ENCODE data around the gene NINJ1. TPM values are rescaled to one million over a fixed set of nuclear protein-coding genes. Genes with fewer than 3 reads are reported as not detected.
A peak's percentile ranks its signal among the peaks of the same experiment; 100 is the strongest.

NINJ1 gene
- total RNA-seq, 1 experiment from 2014 or later = 30.5 TPM

GRCh38 chr9:93138171-93138764, 4.2 kb upstream of the NINJ1 start:
- Histone ChIP-seq H3K9ac (ENCODE audit: low read length) (no peak overlapping the region), H3K4me1 (ENCODE audit: insufficient read depth, low read length) (peaks cover 8% of the 10 kb centered on the region), H3K4me3 (ENCODE audit: low read length) (no peak overlapping the region), H3K27ac (ENCODE audit: low read length) (no peak overlapping the region), H2AFZ (ENCODE audit: low read length) (no peak overlapping the region), H3K36me3 (ENCODE audit: low read depth, low read length) (no peaks in the 10 kb centered on the region), H3K4me2 (ENCODE audit: low read length) (no peak overlapping the region), H3F3A (ENCODE audit: low read length, unreplicated experiment) (no peaks in the 10 kb centered on the region), H3K79me2 (ENCODE audit: low read length) (peaks cover 5% of the 10 kb centered on the region), H4K20me1 (ENCODE audit: low read length) (no peaks in the 10 kb centered on the region), H3K27me3 (ENCODE audit: low read length) (no peaks in the 10 kb centered on the region), H3K9me3 (ENCODE audit: low read length) (no peaks in the 10 kb centered on the region), H3K9me2 (replicated peaks; ENCODE audit: low read length) (no peaks in the 10 kb centered on the region)
- intact Hi-C loops (cut with micrococcal nuclease) = no loop called here
- ChIA-PET CTCF (no interaction called here), POLR2A (ENCODE audit: unreplicated experiment) (no interaction called here)
- ATAC-seq (no peak), DNase-seq (no peak)
- no TSS peak for BruUV-seq (replicated peaks)
- no peak for TF ChIP-seq EZH2phosphoT487 (IDR thresholded peaks at IDR 0.05; ENCODE audit: borderline replicate concordance, low read length)
- TF ChIP-seq EZH2 (IDR thresholded peaks at IDR 0.05; ENCODE audit: low read length, unreplicated experiment) = no peak
- TF ChIP-seq CTCF (conservative IDR thresholded peaks at IDR 0.05; ENCODE audit: low read depth, low read length) = no peak

DNA sequence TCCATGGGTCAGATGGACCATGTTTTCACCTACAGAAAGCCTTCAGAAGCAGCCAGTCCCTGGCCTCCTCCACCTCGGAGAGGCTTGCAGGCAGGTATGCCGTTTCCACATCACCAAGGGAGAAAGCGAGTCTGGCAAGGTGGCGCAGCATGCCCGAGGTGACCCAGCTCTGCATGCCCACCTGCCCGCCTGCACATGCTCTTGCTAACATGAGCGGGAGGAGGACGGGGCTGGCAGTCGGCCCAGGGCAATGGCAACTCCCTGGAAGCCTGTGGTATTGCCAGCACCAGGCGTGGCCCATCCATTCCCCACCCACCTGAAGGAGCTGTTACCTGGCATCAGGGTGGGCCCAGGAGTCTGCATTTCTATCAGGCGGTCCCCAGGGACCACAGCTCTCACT, 3.3 kb upstream of the NINJ1 start:
- H3K4me1 ChIP-seq (ENCODE audit: insufficient read depth, low read length) = peaks cover 17% of the 10 kb centered on the region
- DNase-seq (no peak), ATAC-seq (no peak)
- H4K20me1 ChIP-seq (ENCODE audit: low read length) = no peaks in the 10 kb centered on the region
- BruUV-seq (replicated peaks) = no TSS peak
- no peaks in the 10 kb centered on the region for H3K9me2 ChIP-seq (replicated peaks; ENCODE audit: low read length)
- no peak overlapping the region for H3K9ac ChIP-seq (ENCODE audit: low read length)
- no peak overlapping the region for H3K4me2 ChIP-seq (ENCODE audit: low read length)
- H3K4me3 ChIP-seq (ENCODE audit: low read length) = no peak overlapping the region
- ChIA-PET POLR2A (ENCODE audit: unreplicated experiment) (no interaction called here), CTCF (no interaction called here)
- no peak overlapping the region for H3K27ac ChIP-seq (ENCODE audit: low read length)
- H3F3A ChIP-seq (ENCODE audit: low read length, unreplicated experiment) = no peaks in the 10 kb centered on the region
- intact Hi-C loops (cut with micrococcal nuclease) = no loop called here
- no peak overlapping the region for H2AFZ ChIP-seq (ENCODE audit: low read length)
- no peaks in the 10 kb centered on the region for H3K27me3 ChIP-seq (ENCODE audit: low read length)
- TF ChIP-seq EZH2phosphoT487 (IDR thresholded peaks at IDR 0.05; ENCODE audit: borderline replicate concordance, low read length) = no peak
- no peak for TF ChIP-seq CTCF (conservative IDR thresholded peaks at IDR 0.05; ENCODE audit: low read depth, low read length)
- no peak for TF ChIP-seq EZH2 (IDR thresholded peaks at IDR 0.05; ENCODE audit: low read length, unreplicated experiment)
- peaks cover 14% of the 10 kb centered on the region for H3K79me2 ChIP-seq (ENCODE audit: low read length)
- no peaks in the 10 kb centered on the region for H3K9me3 ChIP-seq (ENCODE audit: low read length)
- H3K36me3 ChIP-seq (ENCODE audit: low read depth, low read length) = no peaks in the 10 kb centered on the region

DNA sequence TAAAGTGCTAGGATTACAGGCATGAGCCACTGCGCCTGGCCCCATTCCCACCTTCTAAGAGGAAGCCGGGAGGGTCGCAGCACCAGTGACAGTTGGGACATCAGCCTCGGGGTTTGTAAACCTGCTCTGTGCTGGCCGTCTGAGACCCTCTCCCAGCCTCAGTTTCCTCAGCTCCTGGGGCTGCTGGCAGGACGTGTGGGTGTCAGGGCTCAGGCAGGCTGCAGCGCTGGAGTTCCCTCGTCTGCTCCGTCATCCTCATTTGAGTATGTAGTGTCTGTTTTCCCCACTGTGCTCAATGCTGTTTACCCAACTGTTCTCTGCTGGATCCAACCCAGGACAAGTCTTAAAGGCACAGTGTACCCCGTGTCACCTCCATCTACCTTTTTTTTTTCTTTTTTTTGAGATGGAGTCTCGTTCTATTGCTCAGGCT, 2.0 kb upstream of the NINJ1 start:
- peak; percentile 7; the same call in 1 of the 2 replicates for ATAC-seq
- Histone ChIP-seq H3K79me2 (ENCODE audit: low read length) (peaks cover 23% of the 10 kb centered on the region), H3K4me2 (ENCODE audit: low read length) (peak overlapping the region; percentile 44; the same call in 1 of the 2 replicates), H3F3A (ENCODE audit: low read length, unreplicated experiment) (no peaks in the 10 kb centered on the region), H3K4me1 (ENCODE audit: insufficient read depth, low read length) (peaks cover 19% of the 10 kb centered on the region), H3K27me3 (ENCODE audit: low read length) (no peaks in the 10 kb centered on the region), H3K9me3 (ENCODE audit: low read length) (no peaks in the 10 kb centered on the region), H4K20me1 (ENCODE audit: low read length) (no peaks in the 10 kb centered on the region), H2AFZ (ENCODE audit: low read length) (no peak overlapping the region), H3K9ac (ENCODE audit: low read length) (no peak overlapping the region), H3K27ac (ENCODE audit: low read length) (no peak overlapping the region), H3K4me3 (ENCODE audit: low read length) (no peak overlapping the region), H3K9me2 (replicated peaks; ENCODE audit: low read length) (no peaks in the 10 kb centered on the region), H3K36me3 (ENCODE audit: low read depth, low read length) (no peaks in the 10 kb centered on the region)
- ChIA-PET POLR2A (ENCODE audit: unreplicated experiment) (no interaction called here), CTCF (no interaction called here)
- TF ChIP-seq EZH2 (IDR thresholded peaks at IDR 0.05; ENCODE audit: low read length, unreplicated experiment) (no peak), CTCF (conservative IDR thresholded peaks at IDR 0.05; ENCODE audit: low read depth, low read length) (no peak), EZH2phosphoT487 (IDR thresholded peaks at IDR 0.05; ENCODE audit: borderline replicate concordance, low read length) (no peak)
- intact Hi-C loops (cut with micrococcal nuclease) = no loop called here
- no TSS peak for BruUV-seq (replicated peaks)
- peak; percentile 32 for DNase-seq
